ENCODE measurements around the gene ITFG1. TPM values are rescaled to one million over a fixed set of nuclear protein-coding genes. Genes with fewer than 3 reads are reported as not detected.

Gene ITFG1
- total and polyA plus RNA-seq, 2 of the 13 experiments (the other 11 are each of a cell fraction or from before 2014, with no cell fraction given), result 74.5 to 150 TPM

- TF ChIP-seq STAT6 (CRISPR knock-in tag; IDR thresholded peaks at IDR 0.05; ENCODE audit: borderline replicate concordance) (no peak), TOPORS (CRISPR knock-in tag; IDR thresholded peaks at IDR 0.05) (0 out of 2 replicates have a peak, but pooled peaks have one; percentile 51), GMEB1 (CRISPR knock-in tag; IDR thresholded peaks at IDR 0.05; ENCODE audit: borderline replicate concordance) (peak; percentile 39; the same call in 1 of the 2 replicates), FOXO4 (CRISPR knock-in tag; conservative IDR thresholded peaks at IDR 0.05) (0 out of 2 replicates have a peak, but pooled peaks have one; percentile 75), THYN1 (CRISPR knock-in tag; IDR thresholded peaks at IDR 0.05; ENCODE audit: borderline replicate concordance, low read depth) (0 out of 2 replicates have a peak, but pooled peaks have one; percentile 27), CREB3 (CRISPR knock-in tag; IDR thresholded peaks at IDR 0.05) (no peak), ZNF772 (CRISPR knock-in tag; IDR thresholded peaks at IDR 0.05) (no peak), ZSCAN25 (CRISPR knock-in tag; IDR thresholded peaks at IDR 0.05) (no peak), UBTF (CRISPR knock-in tag; IDR thresholded peaks at IDR 0.05) (no peak), SALL1 (CRISPR knock-in tag; IDR thresholded peaks at IDR 0.05) (no peak), ZNF577 (CRISPR knock-in tag; IDR thresholded peaks at IDR 0.05; ENCODE audit: borderline replicate concordance, low read depth) (no peak), ONECUT2 (CRISPR knock-in tag; IDR thresholded peaks at IDR 0.05) (no peak), DNMT1 (CRISPR knock-in tag; IDR thresholded peaks at IDR 0.05) (no peak), SCMH1 (CRISPR knock-in tag; IDR thresholded peaks at IDR 0.05; ENCODE audit: borderline replicate concordance) (no peak), CEBPB (IDR thresholded peaks at IDR 0.05; ENCODE audit: borderline replicate concordance, low read depth, low read length) (no peak), ZNF251 (CRISPR knock-in tag; IDR thresholded peaks at IDR 0.05) (no peak), ZNF530 (CRISPR knock-in tag; IDR thresholded peaks at IDR 0.05; ENCODE audit: low read depth) (no peak), SP140L (CRISPR knock-in tag; IDR thresholded peaks at IDR 0.05; ENCODE audit: borderline replicate concordance) (no peak), GLMP (CRISPR knock-in tag; IDR thresholded peaks at IDR 0.05; ENCODE audit: borderline replicate concordance) (no peak)
These were observed 38.3 kb upstream of the ITFG1 start (continued) for GRCh38 chr16:47499080-47499699.

All from HepG2 (cell line).